SH-SY5Y (cell line): ENCODE measurements around the gene SPATS2.

Experiments used
- GATA2 ChIP-seq: IDR thresholded peaks from 2 replicates; pipeline ENCODE4 v1.6.1; 2011; ENCODE audit warnings: mild to moderate bottlenecking, low read depth, low read length
- GATA3 ChIP-seq: IDR thresholded peaks from 2 replicates; pipeline ENCODE4 v1.6.1; 2011; ENCODE audit warnings: low read depth, mild to moderate bottlenecking, low read length, moderate library complexity

DNA sequence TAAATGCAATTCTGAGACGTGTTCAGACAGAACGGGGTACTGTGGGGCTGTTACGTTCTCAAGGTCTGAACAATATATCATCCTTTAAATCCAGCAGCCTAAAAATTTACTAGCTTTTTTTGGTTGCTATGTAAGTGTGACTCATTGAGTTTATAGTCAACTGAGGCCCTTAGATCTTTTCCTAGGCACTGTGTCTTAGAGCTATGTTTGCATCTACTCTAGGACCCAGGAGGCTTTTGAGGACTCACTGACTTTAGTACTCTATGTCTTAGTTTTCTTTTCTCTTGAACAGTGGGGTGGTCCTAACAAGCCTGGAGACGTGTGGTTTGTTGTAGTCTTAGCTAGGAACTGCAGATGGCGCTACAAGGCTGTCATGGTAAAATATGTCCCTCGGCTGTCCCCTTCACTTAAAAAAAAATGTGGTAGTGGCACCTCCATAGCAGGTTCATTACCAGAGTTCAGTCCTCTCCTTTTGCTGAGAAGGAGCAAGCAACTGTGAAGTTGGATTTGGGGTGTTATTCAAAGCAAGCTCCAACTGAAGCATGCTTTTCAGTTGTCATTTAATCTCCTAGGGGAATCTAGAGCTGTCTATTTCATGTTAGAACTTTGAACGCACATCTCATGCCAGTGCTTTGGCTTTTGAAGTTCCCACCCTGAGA lies 8.7 kb upstream of the SPATS2 start:
- TF ChIP-seq GATA3, result no peak
- no peak for TF ChIP-seq GATA2
